Mucosa of descending colon (tissue), 3 donors: ENCODE data around the gene FARP1. TPM values are rescaled to one million over a fixed set of nuclear protein-coding genes. Genes with fewer than 3 reads are reported as not detected.

ENCODE experiments used
- ATAC-seq: fragments of 200-7000 bp; cut with Tn5 transposase; one replicate; pipeline ENCODE4 v1.9.1; 2020; ENCODE audit warnings: mild to moderate bottlenecking, moderate library complexity
- DNase-seq, 3 donors: peaks; one replicate each; pipeline ENCODE4 v3.0.0-alpha.2; 2020
- H3K36me3 ChIP-seq: fragments of 200-600 bp; one replicate; pipeline ENCODE4 v1.8.0; 2021; ENCODE audit warnings: low read depth, mild to moderate bottlenecking
- H3K4me1 ChIP-seq: fragments of 200-600 bp; one replicate; pipeline ENCODE4 v1.8.0; 2021; ENCODE audit warnings: low read depth, mild to moderate bottlenecking
- H3K4me3 ChIP-seq: fragments of 200-600 bp; one replicate; pipeline ENCODE4 v1.8.0; 2021; ENCODE audit warnings: mild to moderate bottlenecking
- H3K9me3 ChIP-seq: fragments of 200-600 bp; one replicate; pipeline ENCODE4 v1.8.0; 2021; ENCODE audit warnings: mild to moderate bottlenecking
- intact Hi-C, 2 donors: fragments of 100-400 bp; cut with DNase I in 1 of 2; cut with micrococcal nuclease in 1 of 2; formaldehyde crosslinking; loops; one replicate each; pipeline versions ENCODE4 v1.11.0 to v1.11.1; 2022; cut with DNase I, micrococcal nuclease
- total RNA-seq, 3 donors: library from RNA; stranded (reverse); fragmentation: NEBNext Ultra II Directional in 2 of 3; extraction: Animal tissue kit (Norgen Biotek cat#: 25700) in 2 of 3; gene quantifications; one replicate each; pipeline versions ENCODE4 v1.2.1 to v1.2.4, GENCODE V29; 2021 to 2023
- TF ChIP-seq, protein P1 (sequence below): fragments of 200-600 bp; IDR thresholded peaks from one replicate; pipeline ENCODE4 v1.8.0; 2022; ENCODE audit warnings: antibody characterized with exemption, mild to moderate bottlenecking
- donor health status: DM: no; HTN: no; CAD: no; lungs with moderate emphysema.
- donor health status: DM: no; HTN: no; CAD: no.
- donor health status: DM: no; HTN: yes; CAD: no.

Gene FARP1
- total RNA-seq, 3 donors from 2014 or later: 44.4 to 111 (median 53.6) TPM

- no peak for DNase-seq
- ATAC-seq: no peak
- intact Hi-C loops: no loop called here
- Histone ChIP-seq H3K9me3 (no peaks in the 10 kb centered on the region), H3K4me1 (no peaks in the 10 kb centered on the region), H3K36me3 (no peaks in the 10 kb centered on the region), H3K4me3 (no peak overlapping the region)
- TF ChIP-seq, protein P1, sequence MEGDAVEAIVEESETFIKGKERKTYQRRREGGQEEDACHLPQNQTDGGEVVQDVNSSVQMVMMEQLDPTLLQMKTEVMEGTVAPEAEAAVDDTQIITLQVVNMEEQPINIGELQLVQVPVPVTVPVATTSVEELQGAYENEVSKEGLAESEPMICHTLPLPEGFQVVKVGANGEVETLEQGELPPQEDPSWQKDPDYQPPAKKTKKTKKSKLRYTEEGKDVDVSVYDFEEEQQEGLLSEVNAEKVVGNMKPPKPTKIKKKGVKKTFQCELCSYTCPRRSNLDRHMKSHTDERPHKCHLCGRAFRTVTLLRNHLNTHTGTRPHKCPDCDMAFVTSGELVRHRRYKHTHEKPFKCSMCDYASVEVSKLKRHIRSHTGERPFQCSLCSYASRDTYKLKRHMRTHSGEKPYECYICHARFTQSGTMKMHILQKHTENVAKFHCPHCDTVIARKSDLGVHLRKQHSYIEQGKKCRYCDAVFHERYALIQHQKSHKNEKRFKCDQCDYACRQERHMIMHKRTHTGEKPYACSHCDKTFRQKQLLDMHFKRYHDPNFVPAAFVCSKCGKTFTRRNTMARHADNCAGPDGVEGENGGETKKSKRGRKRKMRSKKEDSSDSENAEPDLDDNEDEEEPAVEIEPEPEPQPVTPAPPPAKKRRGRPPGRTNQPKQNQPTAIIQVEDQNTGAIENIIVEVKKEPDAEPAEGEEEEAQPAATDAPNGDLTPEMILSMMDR: no peak
These were observed 24.0 kb upstream of the FARP1 start for GRCh38 chr13:98118865-98119264.

DNA sequence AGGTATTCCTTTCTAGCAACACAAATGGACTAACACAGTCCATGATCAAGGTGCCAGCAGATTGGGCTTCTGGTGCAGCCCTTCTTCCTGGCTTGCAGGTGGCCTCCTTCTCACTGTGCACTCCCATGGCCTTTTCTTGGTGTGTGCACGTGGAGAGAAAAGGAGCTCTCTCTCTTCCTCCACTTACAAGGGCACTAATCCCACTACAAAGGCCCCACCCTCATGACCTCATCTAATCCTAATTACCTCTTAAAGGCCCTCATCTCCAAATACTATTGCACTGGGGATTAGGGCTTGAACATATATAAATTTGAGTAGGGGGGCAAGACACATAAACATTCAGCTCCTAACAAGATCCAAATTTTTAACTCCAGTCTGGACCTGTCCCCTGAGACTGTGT is 19.7 kb upstream of the FARP1 start:
- H3K36me3 ChIP-seq: no peaks in the 10 kb centered on the region
- intact Hi-C loops: no loop called here
- DNase-seq: no peak
- ATAC-seq: no peak
- H3K4me1 ChIP-seq: no peaks in the 10 kb centered on the region
- TF ChIP-seq, protein P1: no peak
- H3K9me3 ChIP-seq: no peaks in the 10 kb centered on the region
- no peak overlapping the region for H3K4me3 ChIP-seq

GRCh38 chr13:98129059-98129746 is 13.7 kb upstream of the FARP1 start:
- H3K4me3 ChIP-seq: no peak overlapping the region
- intact Hi-C loops: no loop called here
- H3K9me3 ChIP-seq: no peaks in the 10 kb centered on the region
- H3K4me1 ChIP-seq: no peaks in the 10 kb centered on the region
- ATAC-seq (no peak), DNase-seq (no peak)
- TF ChIP-seq, protein P1: no peak
- no peaks in the 10 kb centered on the region for H3K36me3 ChIP-seq

- Histone ChIP-seq H3K36me3 (no peaks in the 10 kb centered on the region), H3K4me1 (no peaks in the 10 kb centered on the region), H3K9me3 (no peaks in the 10 kb centered on the region), H3K4me3 (no peak overlapping the region)
- ATAC-seq (no peak), DNase-seq (no peak)
- intact Hi-C loops: no loop called here
- TF ChIP-seq, protein P1: no peak
These were observed 8.9 kb upstream of the FARP1 start for GRCh38 chr13:98133946-98134345.

DNA sequence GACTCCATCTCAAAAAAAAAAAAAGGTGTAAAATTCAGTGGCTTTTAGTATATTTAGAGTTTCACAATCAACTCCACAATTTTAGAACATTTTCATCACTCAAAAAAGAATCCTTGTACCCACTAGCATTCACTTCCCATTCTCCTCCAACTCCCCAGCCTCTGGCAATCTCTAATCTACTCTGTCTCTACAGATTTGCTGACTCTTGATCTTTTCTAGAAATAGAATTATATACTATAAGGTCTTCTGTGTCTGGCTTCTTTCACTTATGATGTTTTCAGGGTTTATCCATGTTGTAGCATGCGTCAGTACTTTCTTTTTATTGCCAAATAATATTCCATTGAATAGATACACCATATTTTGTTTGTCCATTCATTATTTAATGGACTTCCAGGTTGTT is 8.0 kb upstream of the FARP1 start:
- intact Hi-C loops: no loop called here
- Histone ChIP-seq H3K36me3 (no peaks in the 10 kb centered on the region), H3K9me3 (no peaks in the 10 kb centered on the region), H3K4me1 (no peaks in the 10 kb centered on the region), H3K4me3 (no peak overlapping the region)
- TF ChIP-seq, protein P1: no peak
- DNase-seq: no peak
- no peak for ATAC-seq

- H3K4me3 ChIP-seq: no peak overlapping the region
- H3K9me3 ChIP-seq: no peaks in the 10 kb centered on the region
- TF ChIP-seq, protein P1: no peak
- no peak for ATAC-seq
- intact Hi-C loops: no loop called here
- no peaks in the 10 kb centered on the region for H3K36me3 ChIP-seq
- no peaks in the 10 kb centered on the region for H3K4me1 ChIP-seq
- DNase-seq: no peak
These were observed 1.8 kb upstream of the FARP1 start for GRCh38 chr13:98141091-98141490.
